Measurements from ENCODE around the gene OR1Q1. TPM values are rescaled to one million over a fixed set of nuclear protein-coding genes. Genes with fewer than 3 reads are reported as not detected.
"Not testable (repeated sequence)": the region's sequence is repeated elsewhere in the genome, so short reads cannot be mapped to it uniquely, and the experiment has no call there.

OR1Q1 gene, protein sequence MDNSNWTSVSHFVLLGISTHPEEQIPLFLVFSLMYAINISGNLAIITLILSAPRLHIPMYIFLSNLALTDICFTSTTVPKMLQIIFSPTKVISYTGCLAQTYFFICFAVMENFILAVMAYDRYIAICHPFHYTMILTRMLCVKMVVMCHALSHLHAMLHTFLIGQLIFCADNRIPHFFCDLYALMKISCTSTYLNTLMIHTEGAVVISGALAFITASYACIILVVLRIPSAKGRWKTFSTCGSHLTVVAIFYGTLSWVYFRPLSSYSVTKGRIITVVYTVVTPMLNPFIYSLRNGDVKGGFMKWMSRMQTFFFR
- not detected for total RNA-seq

DNA sequence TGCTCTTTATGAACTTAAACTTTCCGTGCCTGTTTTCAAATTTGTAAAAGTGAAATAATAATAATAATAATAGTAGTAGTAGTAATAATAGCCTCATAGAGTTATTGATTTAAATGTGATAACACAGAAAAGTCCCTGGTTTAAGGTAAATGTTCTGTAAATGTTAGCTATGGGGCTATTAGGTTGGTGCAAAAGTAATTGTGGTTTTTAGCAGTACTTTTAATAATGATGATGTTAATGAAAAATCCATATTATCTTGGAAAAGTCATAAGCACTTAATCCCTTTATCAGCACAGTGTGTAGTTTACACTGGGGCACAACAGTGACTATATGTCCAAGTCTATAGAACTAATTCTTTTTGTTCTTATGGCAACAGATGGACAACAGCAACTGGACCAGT is at the start of gene OR1Q1:
OR1Q1 (plus strand) TSS at position 377 of the 400 bp plus-strand sequence; CDS start at position 377, 0 bp downstream.
- intact Hi-C loops (cut with micrococcal nuclease), result no loop called here
- ChIA-PET CTCF (no interaction called here), POLR2A (no interaction called here)
- Mint-ChIP-seq H3K36me3 (no peaks in the 10 kb centered on the region), H3K27me3 (peaks cover 2% of the 10 kb centered on the region), H3K9me3 (no peaks in the 10 kb centered on the region), H3K4me1 (ENCODE audit: low read depth) (no peaks in the 10 kb centered on the region), H3K27ac (no peak within 1 kb of the TSS), H3K4me3 (no peak within 1 kb of the TSS)
- DNase-seq, result no peak

DNA sequence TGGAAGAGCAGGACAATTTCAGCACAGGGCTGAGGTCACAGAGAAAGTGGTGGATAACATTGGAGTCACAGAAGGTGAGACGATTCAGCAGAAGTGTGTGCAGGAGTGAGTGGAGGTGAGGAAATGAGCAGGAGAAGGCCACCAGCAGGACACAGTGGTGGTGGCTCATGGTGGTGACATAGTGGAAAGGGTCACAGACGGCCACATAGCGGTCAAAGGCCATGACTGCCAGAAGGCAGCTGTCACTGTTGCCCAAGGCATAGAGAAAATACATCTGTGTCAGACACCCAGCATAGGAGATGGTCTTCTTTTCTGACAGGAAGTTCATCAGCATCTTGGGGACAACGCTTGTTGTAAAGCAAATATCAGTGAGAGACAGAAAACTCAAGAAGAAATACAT is 46.6 kb upstream of the OR1Q1 start:
- no peak for DNase-seq
- Mint-ChIP-seq H3K4me3 (no peak overlapping the region), H3K27me3 (peaks cover 9% of the 10 kb centered on the region), H3K9me3 (peaks cover 3% of the 10 kb centered on the region), H3K36me3 (no peaks in the 10 kb centered on the region), H3K27ac (no peak overlapping the region), H3K4me1 (ENCODE audit: low read depth) (peaks cover 5% of the 10 kb centered on the region)
- CTCF ChIA-PET, result no interaction called here
- intact Hi-C loops (cut with micrococcal nuclease), result no loop called here
- POLR2A ChIA-PET, result no interaction called here

DNA sequence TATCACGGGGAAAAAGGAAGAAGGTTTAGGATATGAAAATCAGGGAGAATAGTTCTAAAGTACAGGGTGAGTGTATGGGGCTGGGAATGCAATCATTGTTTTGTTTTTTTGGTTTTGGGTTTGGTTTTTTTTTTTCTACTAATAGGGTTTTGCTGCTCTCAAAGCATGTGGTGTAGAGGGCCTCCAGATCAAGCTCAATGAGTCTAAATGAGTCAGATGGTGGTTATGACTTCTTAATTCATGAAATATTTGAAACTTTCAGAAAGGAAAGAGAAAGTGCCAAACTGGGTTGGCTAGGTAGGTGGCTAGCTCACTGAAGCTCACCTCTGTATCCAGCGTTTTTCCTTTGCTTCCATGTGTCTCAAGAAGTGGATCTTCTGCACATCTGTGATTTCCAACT is 42.1 kb upstream of the OR1Q1 start:
- ChIA-PET CTCF (no interaction called here), POLR2A (no interaction called here)
- Mint-ChIP-seq H3K4me1 (ENCODE audit: low read depth) (peaks cover 6% of the 10 kb centered on the region), H3K27ac (no peak overlapping the region), H3K9me3 (no peaks in the 10 kb centered on the region), H3K27me3 (peaks cover 1% of the 10 kb centered on the region), H3K4me3 (no peak overlapping the region), H3K36me3 (no peaks in the 10 kb centered on the region)
- no peak for DNase-seq
- intact Hi-C loops (cut with micrococcal nuclease), result no loop called here

DNA sequence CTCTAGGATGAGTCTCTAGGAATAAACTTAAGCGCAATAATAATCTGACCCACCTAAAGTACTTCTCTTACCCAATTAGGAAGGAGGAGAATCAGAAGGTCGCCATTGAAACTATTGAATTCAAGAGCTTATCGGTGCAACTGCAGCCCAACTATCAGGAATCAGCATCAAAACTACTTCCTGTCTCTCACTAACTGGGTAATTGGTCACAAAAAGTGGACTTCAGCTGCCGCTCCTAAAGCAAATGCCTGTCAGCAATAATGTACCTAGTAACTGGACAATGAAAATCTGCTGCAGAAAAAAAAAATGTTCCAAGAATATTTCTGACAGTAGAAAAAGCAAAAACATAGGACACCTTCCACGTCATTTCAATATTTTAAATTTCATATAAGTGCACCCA is 34.7 kb upstream of the OR1Q1 start:
- no peaks in the 10 kb centered on the region for H3K4me1 Mint-ChIP-seq (ENCODE audit: low read depth)
- DNase-seq, result no peak
- POLR2A ChIA-PET, result no interaction called here
- H3K27ac Mint-ChIP-seq, result no peak overlapping the region
- CTCF ChIA-PET, result no interaction called here
- no peak overlapping the region for H3K4me3 Mint-ChIP-seq
- H3K36me3 Mint-ChIP-seq, result no peaks in the 10 kb centered on the region
- peaks cover 1% of the 10 kb centered on the region for H3K27me3 Mint-ChIP-seq
- H3K9me3 Mint-ChIP-seq, result no peaks in the 10 kb centered on the region
- intact Hi-C loops (cut with micrococcal nuclease), result no loop called here

DNA sequence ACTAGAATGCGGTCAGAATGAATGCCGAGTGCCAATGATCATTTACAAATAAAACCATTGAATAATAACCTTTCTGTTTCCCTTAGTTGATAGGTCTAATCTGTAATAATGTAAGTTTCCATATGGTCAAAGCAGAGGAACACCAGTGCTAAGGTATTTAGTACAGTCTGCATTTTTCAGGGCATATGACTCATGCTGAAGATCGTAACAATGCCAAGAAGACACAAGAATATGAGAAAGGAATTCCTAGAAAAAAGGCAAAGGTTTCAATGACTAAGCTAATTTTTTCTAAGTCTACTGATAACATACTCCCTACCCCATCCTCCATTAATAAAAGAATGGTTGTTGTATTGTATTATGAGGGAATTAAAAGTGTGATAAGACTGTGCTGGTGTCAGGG is 34.2 kb upstream of the OR1Q1 start:
- no peak for DNase-seq
- no peak overlapping the region for H3K27ac Mint-ChIP-seq
- no peaks in the 10 kb centered on the region for H3K36me3 Mint-ChIP-seq
- no peaks in the 10 kb centered on the region for H3K4me1 Mint-ChIP-seq (ENCODE audit: low read depth)
- POLR2A ChIA-PET, result no interaction called here
- CTCF ChIA-PET, result interaction anchor here (0.6 kb wide), 1 partner anchor 1331 kb away, joined by 4 read pairs; no protein-coding TSS in a partner anchor
- intact Hi-C loops (cut with micrococcal nuclease), result no loop called here
- no peak overlapping the region for H3K4me3 Mint-ChIP-seq
- peaks cover 1% of the 10 kb centered on the region for H3K27me3 Mint-ChIP-seq
- H3K9me3 Mint-ChIP-seq, result no peaks in the 10 kb centered on the region

DNA sequence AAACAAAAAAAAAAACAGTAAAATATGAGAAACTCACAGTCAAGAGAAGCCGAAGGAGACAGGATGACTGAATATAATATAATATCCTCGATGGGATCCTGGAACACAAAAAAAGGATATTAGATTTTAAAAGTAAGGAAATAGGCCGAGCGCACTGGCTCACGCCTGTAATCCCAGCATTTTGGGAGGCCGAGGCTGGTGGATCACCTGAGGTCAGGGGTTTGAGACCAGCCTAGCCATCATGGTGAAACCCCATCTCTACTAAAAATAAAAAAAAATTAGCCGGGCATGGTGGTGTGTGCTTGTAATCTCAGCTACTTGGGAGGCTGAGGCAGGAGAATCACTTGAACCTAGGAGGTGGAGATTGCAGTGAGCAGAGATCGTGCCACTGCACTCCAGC is 31.3 kb upstream of the OR1Q1 start, which contains the start of gene OR1L8:
OR1L8 (minus strand) TSS at position 101 of the 400 bp plus-strand sequence. CDS start 14,907 bp downstream, outside the sequence.
- H3K27ac Mint-ChIP-seq; DNase-seq; POLR2A ChIA-PET; CTCF ChIA-PET; H3K4me1 Mint-ChIP-seq (ENCODE audit: low read depth); H3K9me3 Mint-ChIP-seq; H3K4me3 Mint-ChIP-seq; intact Hi-C loops (cut with micrococcal nuclease); H3K27me3 Mint-ChIP-seq; H3K36me3 Mint-ChIP-seq: not testable (repeated sequence)

DNA sequence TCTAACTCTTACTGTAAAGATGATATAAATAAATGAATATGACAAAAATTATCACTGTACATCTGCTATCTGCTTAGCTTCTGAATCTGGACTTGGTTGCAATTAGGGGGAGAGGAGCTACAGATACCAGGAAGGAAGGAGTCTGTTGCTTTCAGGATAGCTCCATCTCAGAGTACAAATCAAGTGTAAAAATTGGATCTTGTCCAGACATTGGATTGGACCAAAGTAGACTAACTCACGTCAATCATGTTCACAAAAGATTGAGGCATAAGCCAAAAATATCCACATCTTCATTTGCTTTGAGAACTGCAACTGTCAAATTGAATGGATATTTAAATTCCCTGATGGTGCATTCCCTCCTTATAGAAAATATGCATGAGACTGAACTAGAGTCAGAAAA is 8.8 kb upstream of the OR1Q1 start:
- H3K27ac Mint-ChIP-seq, result no peak overlapping the region
- no peak overlapping the region for H3K4me3 Mint-ChIP-seq
- intact Hi-C loops (cut with micrococcal nuclease), result no loop called here
- no peak for DNase-seq
- no peaks in the 10 kb centered on the region for H3K4me1 Mint-ChIP-seq (ENCODE audit: low read depth)
- ChIA-PET POLR2A (no interaction called here), CTCF (interaction anchor here (1.2 kb wide), 1 partner anchor 10 kb away, joined by 3 read pairs; no protein-coding TSS in a partner anchor)
- no peaks in the 10 kb centered on the region for H3K36me3 Mint-ChIP-seq
- peaks cover 4% of the 10 kb centered on the region for H3K9me3 Mint-ChIP-seq
- H3K27me3 Mint-ChIP-seq, result peaks cover 3% of the 10 kb centered on the region

DNA sequence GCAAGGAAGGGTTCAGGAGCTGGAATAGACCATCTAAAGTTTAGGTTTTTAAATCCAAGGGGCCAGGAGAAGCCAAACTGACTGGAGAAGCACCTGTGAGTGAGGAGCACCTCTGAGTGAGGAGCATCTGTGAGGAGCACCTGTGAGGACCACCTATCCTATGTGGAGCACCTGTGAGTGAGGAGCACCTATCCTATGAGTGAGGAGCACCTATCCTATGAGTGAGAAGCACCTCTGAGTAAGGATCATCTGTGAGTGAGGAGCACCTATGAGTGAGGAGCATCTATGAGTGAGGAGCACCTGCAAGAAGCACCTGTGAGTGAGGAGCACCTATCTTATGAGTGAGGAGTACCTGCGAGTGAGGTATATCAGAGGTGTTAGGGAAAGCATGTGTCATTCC is 8.0 kb upstream of the OR1Q1 start:
- peaks cover 3% of the 10 kb centered on the region for H3K27me3 Mint-ChIP-seq
- no peak overlapping the region for H3K4me3 Mint-ChIP-seq
- ChIA-PET CTCF (no interaction called here), POLR2A (no interaction called here)
- no peak overlapping the region for H3K27ac Mint-ChIP-seq
- H3K9me3 Mint-ChIP-seq, result peaks cover 3% of the 10 kb centered on the region
- intact Hi-C loops (cut with micrococcal nuclease), result no loop called here
- no peaks in the 10 kb centered on the region for H3K4me1 Mint-ChIP-seq (ENCODE audit: low read depth)
- no peaks in the 10 kb centered on the region for H3K36me3 Mint-ChIP-seq
- DNase-seq, result no peak

DNA sequence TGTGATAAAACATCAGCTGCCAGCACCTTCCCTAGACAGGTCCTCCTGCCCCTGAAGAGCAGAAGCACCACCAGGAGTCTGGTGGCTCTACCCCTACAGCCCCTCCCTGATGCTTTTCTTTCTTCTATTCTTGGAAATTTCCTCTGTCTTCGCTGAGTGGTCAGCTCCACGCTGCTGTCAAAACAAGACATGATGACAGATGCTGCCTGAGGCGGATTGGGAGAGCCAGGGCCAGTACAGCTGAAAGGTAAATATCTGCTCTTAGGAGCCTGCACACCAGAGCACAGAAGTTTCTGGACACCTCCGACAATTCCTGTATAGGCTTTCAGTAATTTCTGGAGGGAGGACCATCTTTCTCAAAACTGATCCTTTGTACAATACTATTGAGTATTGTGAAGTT is 4.7 kb upstream of the OR1Q1 start:
- intact Hi-C loops (cut with micrococcal nuclease), result no loop called here
- Mint-ChIP-seq H3K27me3 (peaks cover 2% of the 10 kb centered on the region), H3K4me1 (ENCODE audit: low read depth) (no peaks in the 10 kb centered on the region), H3K9me3 (no peaks in the 10 kb centered on the region), H3K27ac (no peak overlapping the region), H3K4me3 (no peak overlapping the region), H3K36me3 (no peaks in the 10 kb centered on the region)
- no peak for DNase-seq
- CTCF ChIA-PET, result no interaction called here
- POLR2A ChIA-PET, result no interaction called here

DNA sequence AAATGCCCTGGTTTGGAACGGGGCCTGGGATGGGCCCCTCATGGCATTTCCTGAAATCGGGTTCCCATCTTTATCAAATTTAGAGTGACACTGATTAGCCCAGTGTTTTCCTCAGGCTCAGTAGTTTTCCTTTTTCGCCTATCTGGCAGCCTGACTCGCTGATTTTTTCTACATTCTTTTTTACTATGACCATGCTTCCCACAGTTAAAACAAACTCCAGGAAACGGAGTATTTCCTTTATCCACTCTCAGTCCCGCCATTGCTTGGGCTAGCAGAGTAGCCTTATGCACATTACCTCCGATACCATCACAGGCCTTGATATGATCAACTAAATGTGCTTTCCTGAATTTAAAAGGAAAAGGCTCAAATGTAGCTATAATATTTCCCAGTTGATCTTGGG is 5.5 kb downstream of the OR1Q1 start:
- CTCF ChIA-PET, result no interaction called here
- POLR2A ChIA-PET, result no interaction called here

DNA sequence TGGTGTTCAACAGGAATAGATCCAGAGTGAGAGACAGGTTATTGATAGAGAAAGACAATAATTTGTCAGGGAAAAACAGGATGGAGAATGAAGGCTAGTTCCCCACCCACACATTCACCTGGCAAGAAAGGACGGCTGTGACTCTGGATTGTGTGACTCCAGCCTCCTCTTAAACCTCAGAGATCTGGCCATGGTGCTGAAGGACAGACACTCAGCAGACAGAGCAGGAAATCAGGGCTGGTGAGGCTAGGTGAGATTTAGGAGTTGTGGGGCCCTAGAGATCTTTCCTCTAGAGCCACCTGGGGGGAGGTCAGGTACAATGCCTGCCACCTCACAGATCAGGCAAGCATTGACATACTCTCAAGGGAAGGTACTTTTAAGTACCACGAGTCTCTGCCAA is 27.7 kb downstream of the OR1Q1 start:
- H3K9me3 Mint-ChIP-seq, result peaks cover 17% of the 10 kb centered on the region
- no peaks in the 10 kb centered on the region for H3K4me1 Mint-ChIP-seq (ENCODE audit: low read depth)
- POLR2A ChIA-PET, result no interaction called here
- no peak overlapping the region for H3K4me3 Mint-ChIP-seq
- no peak for DNase-seq
- CTCF ChIA-PET, result no interaction called here
- no peaks in the 10 kb centered on the region for H3K36me3 Mint-ChIP-seq
- intact Hi-C loops (cut with micrococcal nuclease), result no loop called here
- H3K27me3 Mint-ChIP-seq, result peaks cover 9% of the 10 kb centered on the region
- H3K27ac Mint-ChIP-seq, result no peak overlapping the region

More for the DNA sequence above, 5.5 kb downstream of the OR1Q1 start:
- Mint-ChIP-seq H3K27me3 (peaks cover 11% of the 10 kb centered on the region), H3K9me3 (no peaks in the 10 kb centered on the region), H3K27ac (no peak overlapping the region), H3K4me1 (ENCODE audit: low read depth) (no peaks in the 10 kb centered on the region), H3K36me3 (no peaks in the 10 kb centered on the region), H3K4me3 (no peak overlapping the region)
- DNase-seq, result no peak
- intact Hi-C loops (cut with micrococcal nuclease), result no loop called here

DNA sequence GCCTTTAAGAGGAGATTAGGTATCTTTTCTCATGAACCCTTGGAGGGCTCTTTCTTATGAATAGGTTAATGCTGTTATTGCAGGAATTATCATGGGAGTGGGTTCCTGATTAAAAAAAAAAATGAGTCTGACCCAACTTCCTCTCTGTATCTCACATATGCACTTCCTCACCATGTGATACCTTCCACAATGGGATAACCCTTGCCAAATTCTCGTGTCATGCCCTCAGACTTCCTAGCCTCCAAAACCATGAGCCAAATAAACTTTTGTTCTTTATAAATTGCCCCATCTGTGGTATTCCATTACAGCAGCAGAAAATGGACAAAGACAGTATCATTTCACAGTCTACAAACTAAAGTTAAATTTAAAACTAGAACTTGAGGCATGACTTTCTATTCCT is 41.8 kb downstream of the OR1Q1 start:
- CTCF ChIA-PET, result no interaction called here
- Mint-ChIP-seq H3K9me3 (no peaks in the 10 kb centered on the region), H3K27me3 (peaks cover 3% of the 10 kb centered on the region), H3K36me3 (no peaks in the 10 kb centered on the region), H3K27ac (no peak overlapping the region), H3K4me1 (ENCODE audit: low read depth) (no peaks in the 10 kb centered on the region), H3K4me3 (no peak overlapping the region)
- no peak for DNase-seq
- intact Hi-C loops (cut with micrococcal nuclease), result no loop called here
- POLR2A ChIA-PET, result no interaction called here

DNA sequence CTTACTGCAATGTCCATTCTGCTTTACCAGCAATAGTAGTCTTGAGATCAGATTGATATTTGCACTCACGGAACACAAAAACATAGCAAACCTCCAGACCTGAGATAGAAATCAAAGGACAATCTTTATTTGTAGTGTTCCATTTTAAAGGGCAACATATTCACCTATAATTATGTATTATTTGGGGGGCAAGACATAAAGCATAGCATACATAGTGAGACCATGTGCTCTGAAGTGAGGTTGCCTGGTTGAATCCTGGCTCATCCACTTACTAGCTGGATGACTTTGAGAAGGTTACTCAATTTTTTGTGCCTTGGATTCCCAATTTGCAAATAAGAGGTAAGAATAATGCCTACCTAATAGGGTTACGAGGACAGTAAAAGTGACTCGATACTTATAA is 43.0 kb downstream of the OR1Q1 start, which contains the start of gene OR1B1:
OR1B1 (minus strand) TSS at position 101 of the 400 bp plus-strand sequence.
- no peak within 1 kb of the TSS for H3K4me3 Mint-ChIP-seq
- no peak for DNase-seq
- CTCF ChIA-PET, result no interaction called here
- H3K4me1 Mint-ChIP-seq (ENCODE audit: low read depth), result no peaks in the 10 kb centered on the region
- intact Hi-C loops (cut with micrococcal nuclease), result no loop called here
- H3K9me3 Mint-ChIP-seq, result no peaks in the 10 kb centered on the region
- no peak within 1 kb of the TSS for H3K27ac Mint-ChIP-seq
- H3K36me3 Mint-ChIP-seq, result no peaks in the 10 kb centered on the region
- H3K27me3 Mint-ChIP-seq, result peaks cover 11% of the 10 kb centered on the region
- POLR2A ChIA-PET, result no interaction called here

All from activated CD4-positive, alpha-beta memory T cell treated with anti-CD3 and anti-CD28 coated beads for 36 hours (primary cell).